D341Med (cell line): ENCODE data around the gene COL13A1.
A peak's percentile ranks its signal among the peaks of the same experiment; 100 is the strongest.

Experiments
- DNase-seq: peaks from one replicate; pipeline ENCODE4 v3.0.0; 2012; ENCODE audit warnings: low spot score

The COL13A1 gene

DNA sequence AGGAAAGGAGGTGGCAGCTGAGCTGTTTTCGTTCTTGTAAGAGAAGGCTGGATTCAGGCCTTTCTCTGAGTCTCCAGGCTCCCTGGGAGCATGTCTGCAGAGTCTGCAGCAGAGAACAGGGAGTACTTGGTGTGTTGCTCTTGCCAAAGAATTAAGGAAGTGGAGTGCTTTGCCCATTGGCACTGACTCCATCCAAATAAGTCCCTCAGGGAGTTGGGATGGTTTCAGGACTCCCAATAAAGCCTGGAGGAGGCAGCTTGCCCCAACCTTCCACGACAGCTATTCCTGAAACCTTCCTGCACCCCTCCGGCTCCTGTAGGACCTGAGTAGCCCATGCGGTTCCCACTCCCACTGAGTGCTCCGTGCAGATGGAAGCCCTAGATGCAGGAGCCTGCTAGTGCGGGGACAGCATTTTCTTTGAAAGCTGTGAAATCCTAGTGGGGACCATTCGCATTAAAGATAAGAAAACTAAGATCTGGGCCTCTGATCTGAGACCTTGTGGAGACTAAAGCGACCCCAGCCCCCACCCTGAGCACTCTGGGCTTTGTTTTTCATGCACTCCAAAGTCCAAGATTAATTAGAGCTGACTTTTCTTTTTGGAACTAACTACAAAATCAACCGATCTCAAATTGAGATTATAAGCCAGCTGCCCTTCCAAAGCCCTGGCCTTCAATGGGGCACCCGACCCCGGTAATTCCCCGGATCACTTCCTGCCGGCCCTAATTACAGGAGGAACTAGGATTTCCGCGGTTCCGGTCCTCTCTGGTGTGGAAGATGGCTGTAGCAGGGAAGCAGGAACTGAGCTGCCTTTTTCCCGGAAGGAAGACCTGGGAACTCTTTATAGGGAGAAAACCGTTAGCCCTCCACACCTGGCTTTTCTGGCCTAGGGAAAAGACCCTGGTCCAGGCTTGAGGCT, 110.2 kb downstream of the COL13A1 start:
- no peak for DNase-seq

DNA sequence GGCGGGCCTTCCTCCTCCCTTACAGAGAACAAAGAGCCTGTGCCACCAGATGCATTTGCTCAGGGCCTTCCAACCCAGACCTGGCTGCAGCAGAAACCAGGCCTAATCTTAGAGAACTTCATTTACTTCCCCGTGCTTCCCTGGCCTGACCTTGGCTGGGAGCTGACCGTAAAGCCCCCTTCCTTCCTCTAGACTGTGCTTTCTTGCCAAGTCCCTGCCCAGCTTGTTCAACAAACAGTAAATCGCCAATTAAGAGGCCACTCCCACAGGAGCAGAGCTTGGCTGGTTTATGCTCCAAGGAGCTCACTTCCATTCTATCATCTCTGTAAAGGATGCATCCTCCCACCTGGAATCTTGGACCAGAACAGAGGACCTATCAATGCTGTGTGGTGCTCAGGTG, 110.9 kb downstream of the COL13A1 start:
- no peak for DNase-seq

DNA sequence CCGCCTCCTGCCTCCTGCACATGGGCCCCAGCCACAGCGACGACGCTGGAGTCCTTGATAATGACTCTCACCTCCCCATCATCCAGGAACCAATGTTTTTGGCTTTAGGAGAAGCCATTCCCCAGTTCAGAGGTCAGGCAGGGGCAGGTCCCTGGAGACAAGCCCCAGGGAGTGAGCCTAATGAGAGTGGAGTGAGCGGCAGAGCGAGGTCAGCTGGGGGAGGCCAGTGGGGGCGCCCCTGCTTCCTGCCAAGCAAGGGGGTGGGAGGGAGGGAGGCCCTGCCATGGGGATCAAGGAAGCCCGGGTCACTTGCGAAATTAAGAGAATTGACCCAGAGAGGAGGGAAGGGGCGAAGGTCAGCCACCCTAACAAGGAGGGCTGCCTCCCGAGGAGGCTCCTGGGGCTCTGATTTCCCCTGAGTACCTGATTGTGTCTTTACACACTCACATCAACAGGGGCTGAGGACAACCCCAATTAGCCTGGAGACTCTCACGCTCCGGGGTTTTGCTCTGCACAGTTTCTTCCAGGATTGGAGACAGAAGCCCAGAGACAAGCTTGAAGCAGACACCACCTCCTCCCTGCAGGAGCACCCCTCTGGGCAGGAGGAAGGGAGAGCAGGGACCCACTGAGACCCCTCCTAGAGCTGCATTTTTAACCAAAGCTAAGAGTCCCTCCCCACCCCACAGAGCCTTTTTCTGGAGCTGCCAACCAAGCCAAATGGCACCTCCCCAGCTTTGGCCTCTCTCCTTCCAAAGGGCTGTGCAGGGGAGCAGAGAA, 112.1 kb downstream of the COL13A1 start:
- no peak for DNase-seq

DNA sequence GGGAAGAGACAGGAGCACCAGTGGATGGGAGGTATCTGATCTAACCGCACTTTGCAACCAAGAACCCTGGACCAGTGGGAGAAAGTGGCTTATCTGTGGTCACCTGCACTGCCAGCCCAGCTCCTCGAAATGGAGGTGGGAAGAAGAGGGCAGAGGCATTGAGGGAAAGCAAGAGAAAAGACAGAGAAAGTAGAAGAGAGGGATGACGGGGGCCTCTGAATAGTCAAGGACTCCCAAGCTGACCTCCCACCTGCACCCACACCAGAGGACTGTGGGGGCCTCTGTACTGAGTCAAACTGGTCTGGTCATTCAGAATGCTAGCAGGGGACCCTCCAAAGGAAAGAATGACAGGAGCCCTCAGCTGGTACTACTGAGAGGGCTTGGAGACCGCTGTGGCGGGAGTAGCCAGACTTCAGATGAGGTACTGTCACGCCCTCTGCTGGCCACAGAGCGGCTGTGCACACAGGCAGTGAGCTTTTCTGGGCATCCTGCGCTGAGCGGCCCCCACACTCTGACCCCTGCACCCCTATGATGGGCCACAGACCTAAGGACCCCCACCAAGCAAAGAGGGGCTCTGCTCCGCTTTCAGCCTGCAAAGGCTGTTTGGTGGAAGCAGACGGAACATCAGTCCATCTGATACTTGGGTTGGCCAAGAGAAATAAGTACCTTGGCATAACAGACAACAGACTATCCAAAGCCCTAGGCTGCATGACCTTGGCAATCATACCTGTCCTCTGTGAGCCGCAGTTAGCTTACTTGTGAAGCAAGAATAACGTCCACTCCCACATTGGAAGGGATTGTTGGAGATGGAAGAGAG, 112.9 kb downstream of the COL13A1 start:
- peak; percentile 76 for DNase-seq

DNA sequence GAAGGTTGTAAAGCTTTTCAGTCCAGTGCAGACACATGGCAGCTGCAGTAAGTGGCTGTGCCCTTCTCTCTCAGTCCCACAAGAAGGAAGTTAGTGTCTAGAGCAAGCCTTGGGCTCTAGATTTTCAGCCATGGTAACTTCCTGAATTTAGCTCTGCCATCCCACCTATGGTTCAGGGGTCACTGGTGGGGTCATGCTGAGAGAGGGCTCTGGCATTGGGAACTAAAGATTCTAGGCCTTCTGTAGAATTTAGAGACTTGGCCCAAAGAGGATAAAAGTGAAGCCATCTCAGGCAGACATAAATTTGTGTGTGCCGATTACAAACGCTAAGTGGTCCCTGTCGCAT, 113.5 kb downstream of the COL13A1 start:
- DNase-seq: no peak

DNA sequence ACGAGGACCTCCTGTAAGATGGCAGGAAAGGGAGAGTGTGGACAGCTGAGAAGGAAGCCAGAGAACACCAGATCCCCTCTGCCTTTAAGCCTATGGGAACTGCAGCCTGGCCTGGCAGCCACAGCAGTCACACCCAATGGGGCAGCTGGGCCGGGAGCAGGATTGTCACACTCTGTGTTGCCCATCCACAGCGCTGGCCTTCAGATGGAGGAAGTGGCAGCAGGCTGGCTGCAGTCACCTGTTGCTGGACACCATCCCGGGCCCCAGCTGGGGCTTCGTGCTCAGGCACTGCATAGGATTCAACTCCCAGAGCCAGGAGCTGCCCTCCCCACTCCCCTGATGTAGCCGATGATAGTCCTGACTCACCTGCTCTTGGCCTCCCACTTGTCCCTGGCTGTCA, 114.4 kb downstream of the COL13A1 start:
- no peak for DNase-seq

DNA sequence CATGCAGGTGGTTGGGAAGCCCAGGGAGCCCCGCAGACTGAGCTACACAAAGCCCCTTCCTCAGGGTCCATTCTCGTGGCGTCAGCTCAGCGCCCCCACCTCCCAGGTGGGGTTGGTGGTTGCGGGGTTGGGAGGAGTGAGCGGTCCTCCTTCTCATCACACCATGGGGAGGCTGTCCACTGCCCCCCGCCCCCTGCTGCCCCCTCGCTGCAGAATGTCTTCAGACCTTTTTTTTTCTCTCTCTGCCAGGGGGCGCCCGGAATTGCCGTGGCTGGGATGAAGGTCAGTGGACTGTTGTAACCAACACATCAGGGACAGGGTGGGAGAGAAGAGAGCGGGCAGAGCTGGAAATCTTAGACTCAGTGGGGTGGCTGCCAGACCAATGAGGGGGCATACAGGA, 116.3 kb downstream of the COL13A1 start:
- DNase-seq: no peak

DNA sequence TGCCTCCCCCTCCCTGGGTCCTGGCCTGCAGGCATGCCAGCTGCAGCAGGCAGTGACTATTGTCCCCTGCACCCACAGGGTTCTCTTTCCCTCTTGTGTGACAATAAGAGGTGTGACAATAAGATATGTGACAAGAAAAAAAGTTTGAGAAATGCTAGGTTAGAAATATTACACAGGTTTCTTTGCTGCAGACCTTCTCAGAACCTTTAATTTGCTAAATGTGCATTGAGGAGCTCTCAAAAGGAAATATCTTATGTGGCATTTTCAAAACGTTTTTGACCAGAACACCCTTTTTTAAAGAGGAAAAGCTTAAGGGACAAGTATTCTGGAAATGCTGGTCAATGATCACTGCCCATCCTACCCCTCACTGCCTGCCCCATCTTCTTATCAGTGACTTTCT, 117.5 kb downstream of the COL13A1 start:
- DNase-seq: no peak

DNA sequence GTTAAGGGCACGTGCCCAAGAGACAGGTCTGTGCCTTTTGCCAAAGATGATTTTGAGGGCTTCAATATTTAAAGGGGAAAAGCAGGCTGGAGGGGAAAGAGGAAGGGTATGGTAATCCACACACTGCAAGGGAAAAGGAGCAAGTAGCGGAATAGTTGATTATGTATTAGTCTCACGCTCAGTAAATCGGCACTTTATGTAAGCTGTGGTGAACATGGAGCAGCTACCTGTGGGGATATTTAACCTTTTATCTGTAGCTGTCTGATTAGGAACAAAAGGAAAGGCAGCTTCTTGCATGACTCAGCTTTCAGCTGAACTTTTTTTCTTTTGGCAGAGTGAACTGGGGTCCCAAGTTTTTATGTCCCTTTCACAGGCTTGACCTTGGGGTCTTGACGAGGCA, 123.4 kb downstream of the COL13A1 start:
- no peak for DNase-seq

DNA sequence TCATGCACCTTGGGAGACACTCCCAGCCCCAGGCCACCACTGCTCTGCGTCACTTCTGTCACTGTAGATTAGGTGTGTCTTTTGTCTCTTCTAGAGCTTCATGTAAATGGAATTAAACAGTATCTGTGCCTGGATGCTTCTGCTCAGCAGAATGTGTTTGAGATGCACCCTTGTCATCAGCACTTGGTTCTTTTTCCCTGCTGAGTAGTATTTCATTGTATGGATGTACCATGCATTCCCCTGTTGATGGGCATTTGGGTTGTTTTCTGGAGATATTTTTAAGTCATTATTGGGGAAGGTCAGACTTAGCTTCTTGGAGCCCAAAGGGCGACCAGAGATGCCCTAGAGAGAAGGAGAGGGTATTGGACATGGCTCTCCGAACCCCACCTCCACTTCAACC, 126.6 kb downstream of the COL13A1 start:
- no peak for DNase-seq

DNA sequence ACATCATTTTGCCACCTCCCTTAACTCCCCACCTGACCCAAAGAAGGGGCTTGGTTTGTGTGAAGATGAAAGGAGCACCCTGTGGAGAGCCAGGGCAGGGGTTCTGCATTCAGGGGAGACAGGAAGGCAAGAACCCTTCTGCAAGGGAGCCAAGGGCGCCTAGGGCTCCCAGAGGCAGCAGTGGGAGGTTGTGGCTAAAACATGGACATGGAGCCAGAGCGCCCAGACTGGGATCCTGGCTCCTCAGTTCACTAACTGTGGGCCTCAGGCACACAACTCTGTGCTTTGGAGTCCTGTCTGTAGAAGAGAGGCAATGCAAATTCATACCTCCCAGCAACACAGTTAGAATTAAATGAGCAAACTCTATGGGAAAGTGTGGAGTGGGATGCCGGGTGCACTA, 127.9 kb downstream of the COL13A1 start:
- DNase-seq: no peak

DNA sequence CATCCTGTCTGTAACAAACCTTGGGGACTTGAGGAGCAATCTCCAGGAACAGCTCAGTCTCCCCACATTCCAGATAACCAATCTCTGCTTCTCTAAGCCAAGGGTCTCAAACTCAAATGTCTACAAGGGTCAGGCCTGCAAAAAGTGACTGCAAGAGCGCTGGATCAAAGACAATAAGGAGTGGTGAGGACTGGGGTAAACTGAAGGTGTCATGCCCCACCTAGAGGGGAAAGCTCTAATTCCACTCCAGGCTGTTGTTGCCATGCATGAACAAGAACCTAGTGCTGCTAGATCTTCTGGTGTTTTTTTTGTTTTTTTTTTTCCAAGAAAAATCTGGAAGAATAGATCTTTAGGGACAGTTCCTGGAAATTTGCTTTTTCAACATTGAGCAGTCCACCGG, 133.1 kb downstream of the COL13A1 start:
- no peak for DNase-seq

DNA sequence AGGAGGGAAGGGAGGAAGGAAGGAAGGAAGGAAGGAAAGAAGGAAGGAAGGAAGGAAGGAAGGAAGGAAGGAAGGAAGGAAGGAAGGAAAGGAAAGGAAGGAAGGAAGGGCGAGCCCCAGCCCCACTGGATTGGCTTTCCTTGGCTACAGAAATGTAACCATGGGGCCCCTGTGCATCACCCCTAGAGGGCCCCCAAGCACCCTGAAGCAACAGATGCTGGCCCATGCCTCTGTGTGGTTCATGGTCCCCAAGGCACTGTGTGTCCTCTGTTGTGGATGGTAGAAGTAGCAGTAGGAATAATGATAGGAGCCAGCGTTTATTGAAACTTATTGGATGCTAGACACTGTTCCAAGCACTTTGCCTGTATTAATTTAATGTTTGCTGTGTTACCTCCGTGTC, 134.4 kb downstream of the COL13A1 start:
- no peak for DNase-seq

DNA sequence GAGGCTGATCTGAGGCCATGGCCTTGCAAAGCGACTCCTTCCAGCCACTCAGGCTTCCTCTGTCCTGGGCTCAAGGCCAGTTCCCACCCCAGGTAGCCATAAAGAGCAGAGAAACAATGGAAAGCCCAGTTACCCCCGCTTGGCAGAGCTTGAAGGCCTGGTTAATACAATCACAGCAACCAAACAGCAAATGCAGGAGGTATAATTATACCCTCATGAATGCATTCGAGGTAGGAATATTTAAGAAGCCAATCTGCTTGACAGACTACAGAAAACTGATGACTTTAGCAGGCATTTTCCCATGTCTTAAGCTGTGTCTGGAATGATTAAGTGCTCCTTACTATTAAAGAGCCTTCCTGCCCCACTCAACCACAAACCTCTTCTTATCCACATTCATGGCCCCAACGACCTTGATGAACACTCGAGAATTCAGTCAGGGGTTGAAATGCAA, 136.9 kb downstream of the COL13A1 start:
- no peak for DNase-seq

DNA sequence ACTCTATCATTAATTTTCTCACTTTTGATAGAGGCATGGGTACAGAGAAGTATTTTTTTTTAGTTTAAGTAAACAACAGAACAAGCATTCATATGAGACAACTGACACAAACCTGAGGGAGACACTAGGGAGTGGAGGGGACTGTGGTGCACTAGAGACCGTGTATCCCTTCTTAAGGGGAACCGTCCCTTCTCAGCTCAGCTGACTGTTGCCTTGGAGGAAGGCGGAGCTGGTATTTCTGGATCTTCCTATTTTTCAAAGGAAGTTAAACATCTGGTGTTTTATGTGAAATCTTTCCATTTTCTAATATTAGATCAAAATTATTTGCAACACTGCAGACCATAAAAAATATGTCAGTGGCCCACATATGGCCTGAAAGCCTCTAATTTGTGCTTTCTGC, 137.4 kb downstream of the COL13A1 start:
- DNase-seq: no peak

DNA sequence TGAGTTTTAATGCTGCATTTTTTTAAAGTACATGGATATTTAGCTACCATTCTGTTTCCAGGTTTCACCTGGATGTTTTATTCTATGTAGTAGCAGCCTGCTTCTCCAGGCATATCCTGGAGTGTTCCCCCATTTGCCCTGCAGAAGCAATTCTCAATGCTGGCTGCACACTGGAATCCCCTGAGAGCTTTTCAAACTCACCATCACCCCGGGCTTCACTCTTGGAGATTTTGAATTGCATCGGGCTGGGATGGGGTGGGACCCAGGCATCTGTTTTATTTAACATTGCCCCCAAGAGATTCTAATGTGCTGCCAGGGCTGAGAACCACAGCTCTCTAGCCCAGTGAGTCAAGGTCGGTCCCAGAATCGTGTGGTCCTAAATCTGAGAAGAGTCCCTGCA, 137.8 kb downstream of the COL13A1 start:
- DNase-seq: no peak

DNA sequence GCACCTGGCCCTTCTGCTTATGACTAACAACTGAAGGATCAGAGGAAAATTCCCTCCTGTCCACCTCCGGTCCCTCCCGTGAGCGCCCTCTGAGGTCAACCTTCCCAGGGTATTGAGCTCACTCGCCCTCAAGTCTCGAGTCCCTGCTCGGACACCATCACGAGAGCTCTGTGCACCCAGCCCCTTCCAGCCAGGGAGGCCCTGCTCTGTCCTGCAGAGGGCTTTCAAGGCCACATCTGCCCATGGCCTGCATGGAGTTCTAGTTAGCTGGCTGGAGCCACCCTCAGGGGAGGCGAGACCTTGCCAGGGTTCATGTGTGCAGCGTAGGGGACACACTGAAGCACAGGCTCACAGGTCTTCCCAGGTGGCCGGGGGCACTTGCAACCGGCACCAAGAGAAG, 140.0 kb downstream of the COL13A1 start:
- no peak for DNase-seq

DNA sequence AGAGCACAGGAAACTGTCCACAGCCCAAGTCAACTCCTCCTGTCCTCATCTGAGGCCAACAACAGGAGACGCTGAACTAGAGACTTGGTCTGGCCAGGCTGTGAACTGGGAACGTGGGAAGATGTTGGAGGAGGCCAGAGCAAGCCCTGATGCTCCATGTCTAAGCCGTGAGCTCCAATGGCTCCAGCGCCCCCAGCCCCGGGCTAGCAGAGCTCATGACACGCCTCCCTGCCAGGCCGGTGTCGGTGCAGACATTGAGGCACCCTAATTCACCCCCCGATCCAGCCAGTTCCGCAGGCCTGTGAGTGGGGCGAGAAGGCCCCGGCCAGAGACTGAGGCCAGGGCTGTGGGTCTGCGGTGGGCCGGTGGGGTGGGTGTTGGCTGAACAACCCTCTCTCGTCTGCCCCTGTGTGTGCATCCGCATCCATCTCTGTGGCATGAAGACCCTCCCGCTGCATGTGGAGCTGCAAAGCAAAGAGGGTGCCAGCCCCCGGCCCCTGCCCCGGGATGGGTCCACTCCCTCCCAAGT, 141.7 kb downstream of the COL13A1 start:
- DNase-seq: no peak

DNA sequence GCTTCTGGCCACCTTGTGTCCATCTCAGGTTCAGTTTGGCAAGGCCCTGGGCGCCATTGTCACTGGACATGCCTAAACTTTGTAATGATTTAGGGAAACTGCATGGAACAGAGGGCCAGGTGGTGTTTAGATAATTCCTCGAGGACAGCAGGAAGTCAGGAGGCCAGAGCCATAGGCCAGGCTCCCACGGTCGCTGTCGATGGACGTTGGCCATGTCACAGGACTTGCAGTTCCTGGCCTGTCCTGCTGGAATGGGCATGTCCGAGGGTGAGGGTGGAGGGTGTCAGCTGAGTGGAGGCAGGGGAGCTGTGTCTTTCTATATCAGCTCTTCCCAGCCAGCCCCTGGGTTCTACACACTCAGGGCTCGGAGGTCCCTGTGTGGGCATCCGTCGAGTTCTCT, 143.1 kb downstream of the COL13A1 start:
- DNase-seq: no peak

DNA sequence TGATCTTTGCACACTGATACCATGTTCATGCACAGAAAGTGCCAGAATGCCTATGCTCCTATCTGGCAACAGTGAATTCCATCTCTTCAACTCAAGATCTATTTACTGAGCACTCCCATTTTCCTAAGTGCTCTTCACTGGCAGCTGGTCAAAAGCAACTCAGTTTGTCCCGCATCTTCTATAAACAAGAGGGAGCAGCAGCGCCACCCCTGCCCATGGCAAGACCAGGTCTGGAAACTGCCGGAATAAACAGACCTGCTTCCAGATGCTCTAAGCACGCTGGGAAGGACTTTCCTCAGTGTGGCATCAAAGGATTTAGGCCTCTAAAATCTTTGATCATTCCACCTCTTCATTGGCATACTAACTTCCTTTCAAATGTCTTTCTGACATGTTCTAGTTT, 146.6 kb downstream of the COL13A1 start:
- DNase-seq: no peak

DNA sequence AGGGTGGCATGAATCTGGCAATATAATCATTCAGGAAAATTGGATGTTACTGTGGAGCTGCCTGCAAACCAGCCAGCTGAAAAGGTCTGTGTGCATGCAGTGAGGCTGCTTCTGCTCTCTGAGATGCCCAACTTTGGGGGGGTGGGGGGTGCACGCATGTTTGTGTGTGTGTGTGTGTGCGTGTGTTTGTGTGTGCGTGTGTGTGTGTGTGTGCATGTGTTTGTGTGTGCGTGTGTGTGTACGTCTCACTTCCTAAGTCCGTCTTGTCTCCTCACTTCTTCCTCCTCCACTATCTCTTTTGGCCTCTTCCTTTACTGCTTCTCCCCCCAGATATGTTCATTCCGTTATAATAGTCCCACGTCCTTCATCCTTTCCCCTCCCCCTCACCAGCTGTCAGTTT, 148.1 kb downstream of the COL13A1 start:
- no peak for DNase-seq

DNA sequence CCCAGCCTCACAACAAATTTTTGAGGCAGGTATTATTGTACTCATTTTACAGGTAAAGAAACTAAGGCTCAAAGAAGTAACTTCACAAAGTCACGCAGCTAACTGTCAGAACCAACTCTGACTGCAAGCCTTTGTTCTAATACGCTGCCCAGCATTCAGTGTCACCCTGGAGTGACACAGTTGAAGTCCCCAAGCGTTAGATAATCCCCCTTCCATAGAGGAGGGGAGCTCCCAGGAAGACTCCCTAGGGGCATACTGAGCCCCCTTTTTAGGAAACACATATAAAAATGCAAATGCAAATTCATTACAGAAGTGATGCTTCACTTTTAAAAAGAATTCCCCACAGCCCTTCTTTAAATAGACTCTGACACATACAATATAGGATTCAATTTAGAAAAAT, 150.0 kb downstream of the COL13A1 start:
- no peak for DNase-seq
